Measurements from ENCODE around the gene PNKP.

PNKP gene

GRCh38 chr19:49817964-49818648, 49.3 kb downstream of the PNKP start, which contains the start of gene MED25:
Gene MED25 (plus strand): TSS chr19:49818289. CDS start chr19:49818342, 53 bp downstream.
- DNase-seq, result peak; percentile 71 to 80 (median 74)

DNA sequence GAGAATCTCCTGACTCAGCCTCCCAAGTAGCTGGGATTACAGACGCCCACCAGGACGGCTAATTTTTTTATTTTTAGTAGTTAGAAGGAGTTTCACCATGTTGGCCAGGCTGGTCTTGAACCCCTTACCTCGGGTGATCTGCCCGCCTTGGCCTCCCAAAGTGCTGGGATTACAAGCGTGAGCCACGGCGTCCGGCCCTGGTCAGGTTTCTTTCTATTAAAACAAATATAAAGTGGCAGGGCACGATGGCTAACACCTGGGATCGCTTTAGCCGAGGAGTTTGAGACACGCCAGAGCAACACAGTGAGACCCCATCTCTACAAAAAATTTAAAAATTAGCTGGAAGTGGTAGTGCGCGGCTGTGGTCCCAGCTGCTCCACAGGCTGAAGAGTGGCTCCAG, 50.8 kb downstream of the PNKP start:
- no peak for DNase-seq

GRCh38 chr19:49814010-49814409, 53.4 kb downstream of the PNKP start:
- DNase-seq, result no peak

DNA sequence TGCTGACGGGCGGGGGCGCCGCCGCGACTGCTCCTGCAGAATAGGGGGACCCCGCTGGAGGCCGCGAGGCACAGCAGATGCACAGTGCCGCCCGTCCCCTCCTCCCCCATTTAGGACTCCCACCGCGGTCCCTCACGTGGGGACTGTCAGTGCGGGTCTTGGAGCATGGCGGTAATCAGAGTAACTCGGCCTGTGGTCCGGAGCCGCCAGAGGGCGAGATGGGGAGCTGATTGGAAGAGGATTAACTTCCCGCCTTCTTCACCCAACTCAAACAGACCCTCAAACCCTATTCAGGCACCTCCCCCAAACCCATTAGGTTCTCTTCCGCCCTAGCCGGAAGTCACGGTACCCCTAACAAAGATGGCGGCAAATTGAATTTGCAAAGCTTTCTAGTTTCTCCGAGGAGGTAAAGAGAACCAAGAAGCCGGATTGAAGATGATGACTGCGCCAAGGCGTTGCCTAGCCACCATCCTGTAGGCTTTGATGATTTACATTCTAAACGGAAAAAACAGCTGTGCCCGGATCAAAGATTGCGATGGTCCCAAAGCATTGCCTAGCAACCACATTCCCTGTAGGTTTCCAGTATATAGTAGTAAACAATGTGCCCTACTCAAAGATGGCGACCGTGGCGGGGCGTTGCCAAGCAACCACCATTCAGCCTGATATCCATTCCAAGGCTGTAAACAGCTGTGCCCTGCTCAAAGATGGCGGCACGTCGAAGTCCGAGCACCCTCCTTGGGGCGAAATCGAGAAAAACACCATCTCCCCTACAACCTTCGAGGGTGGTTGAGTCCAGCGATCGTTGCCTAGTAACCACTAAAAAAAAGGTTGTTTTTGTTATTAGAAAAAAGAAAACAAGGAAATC, 54.1 kb downstream of the PNKP start, which contains the start of gene FUZ:
TSS of gene FUZ (minus strand) at position 296 of the 865 bp plus-strand sequence. CDS start at position 110, 186 bp downstream.
- DNase-seq, result peak; percentile 64 to 78 (median 76)

- DNase-seq, result no peak
Measured at GRCh38 chr19:49812452-49812996, 54.9 kb downstream of the PNKP start.

- no peak for DNase-seq
Measured at GRCh38 chr19:49811328-49811727, 56.0 kb downstream of the PNKP start.
